ENCODE results near the gene RPS6KA2. TPM values are rescaled to one million over a fixed set of nuclear protein-coding genes. Genes with fewer than 3 reads are reported as not detected.

Gene RPS6KA2
- total RNA-seq, 1 experiment from 2014 or later: 4.6 TPM

GRCh38 chr6:166656230-166657151, 29.4 kb upstream of the RPS6KA2 start:
- DNase-seq (ENCODE audit: low spot score): no peak

DNA sequence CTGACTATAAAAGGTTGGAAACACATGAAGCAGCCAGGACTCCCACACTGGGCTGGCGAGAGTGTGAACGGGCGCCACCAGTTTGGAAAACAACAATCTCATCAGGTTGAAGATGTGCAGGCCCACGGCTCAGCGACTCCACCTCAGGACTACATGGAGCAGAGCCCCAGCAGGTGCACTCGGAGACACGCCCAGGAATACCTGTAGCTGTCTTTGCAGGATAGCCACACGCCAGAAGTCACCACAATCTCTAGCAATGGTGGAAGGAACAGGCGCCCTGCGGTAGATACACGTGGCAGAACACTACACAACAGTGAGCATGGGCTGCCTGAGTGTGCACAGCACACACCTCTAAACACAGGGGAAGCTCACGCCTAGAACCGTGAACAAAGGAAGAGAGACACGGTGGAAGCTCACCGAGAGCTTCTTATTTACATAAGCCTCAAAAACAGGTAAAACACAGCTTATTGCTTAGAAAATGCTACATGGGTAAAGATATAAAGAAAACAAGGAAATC, 28.7 kb upstream of the RPS6KA2 start:
- DNase-seq (ENCODE audit: low spot score): no peak

GRCh38 chr6:166655251-166655650, 28.2 kb upstream of the RPS6KA2 start:
- DNase-seq (ENCODE audit: low spot score): no peak

DNA sequence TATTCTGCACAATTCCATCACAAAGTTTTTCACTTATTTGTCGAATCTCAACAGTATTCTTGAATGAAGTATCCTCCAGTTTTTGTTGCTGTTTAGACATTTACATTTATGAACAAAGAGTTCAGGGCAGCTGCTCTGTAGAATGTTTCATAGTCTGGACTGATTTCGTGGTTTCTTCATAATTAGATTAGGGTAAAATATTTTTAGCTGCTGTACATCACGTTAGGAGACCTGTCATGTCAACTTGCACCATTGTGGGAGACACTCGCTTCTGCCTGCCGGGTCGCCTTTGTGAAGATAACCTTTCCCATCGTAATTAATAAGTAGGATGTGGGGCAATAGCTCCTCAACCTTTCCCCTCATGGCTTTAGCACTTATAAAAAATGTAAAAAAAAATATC, 27.5 kb upstream of the RPS6KA2 start:
- DNase-seq (ENCODE audit: low spot score): no peak

DNA sequence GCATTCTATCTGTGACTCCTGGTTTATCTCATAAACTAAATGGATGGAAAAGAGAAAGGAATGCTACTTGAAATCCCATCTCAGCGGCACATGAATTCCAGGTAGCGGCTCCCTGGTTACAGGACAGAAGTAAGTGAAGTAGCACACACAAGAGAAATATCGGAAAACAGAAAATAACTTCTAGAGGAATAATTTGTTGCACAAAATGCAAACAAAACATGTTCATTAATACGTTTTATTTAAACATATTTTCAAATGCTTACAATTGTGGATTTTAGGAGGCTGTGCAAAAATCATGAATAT, 26.5 kb upstream of the RPS6KA2 start:
- DNase-seq (ENCODE audit: low spot score): no peak

- DNase-seq (ENCODE audit: low spot score): no peak
Observed at GRCh38 chr6:166650824-166651807, 24.1 kb upstream of the RPS6KA2 start.

DNA sequence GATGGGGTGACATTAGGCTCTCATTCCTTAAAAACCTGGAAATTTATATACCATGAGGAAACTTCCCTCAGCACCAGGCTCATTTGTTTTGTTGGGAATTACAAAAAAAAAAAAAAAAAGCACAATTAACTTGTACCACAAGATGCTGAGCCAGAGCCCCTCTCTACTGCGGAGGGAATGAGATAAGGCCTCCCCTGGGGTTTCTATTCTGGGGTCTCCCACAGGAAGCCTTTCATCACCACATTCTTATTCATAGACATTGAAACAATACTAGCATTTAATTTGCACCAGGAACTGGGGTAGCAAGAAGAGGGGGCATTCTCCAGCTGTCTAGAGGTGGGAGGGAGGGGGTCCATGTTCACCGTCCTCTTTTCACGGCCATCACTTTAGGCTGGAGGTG, 23.0 kb upstream of the RPS6KA2 start:
- DNase-seq (ENCODE audit: low spot score): no peak

DNA sequence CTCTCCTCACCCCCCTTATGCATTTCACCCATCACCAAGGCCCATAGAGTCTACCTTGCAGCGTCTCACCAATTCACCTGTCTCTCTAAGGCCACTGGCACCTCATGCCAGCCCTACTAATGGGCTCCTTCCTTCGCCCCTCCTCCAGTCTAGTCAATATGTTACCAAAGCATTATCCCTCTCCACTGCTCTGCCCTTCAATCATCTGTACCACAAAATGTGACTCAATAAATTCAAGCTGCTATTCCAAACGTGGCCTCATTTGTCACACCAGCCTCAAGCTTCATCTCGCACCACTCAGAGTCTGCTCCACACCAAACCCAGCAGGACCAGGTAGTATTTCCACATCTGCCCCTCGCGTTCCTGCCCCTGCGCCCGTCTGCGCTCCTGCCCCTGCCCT, 21.8 kb upstream of the RPS6KA2 start:
- DNase-seq (ENCODE audit: low spot score): no peak

DNA sequence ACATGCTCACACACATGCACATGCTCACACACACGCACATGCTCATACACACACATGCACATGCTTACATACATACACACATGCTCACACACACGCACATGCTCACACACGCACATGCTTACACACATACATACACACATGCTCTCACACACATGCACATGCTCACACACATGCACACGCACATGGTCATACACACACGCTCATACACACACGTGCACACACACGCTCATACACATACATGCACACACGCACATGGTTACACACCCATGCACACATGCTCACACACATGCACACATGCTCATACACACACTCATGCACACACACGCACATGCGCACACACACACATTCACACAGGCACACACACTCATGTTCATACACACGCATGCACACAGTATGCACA, 20.8 kb upstream of the RPS6KA2 start:
- DNase-seq (ENCODE audit: low spot score): no peak

DNA sequence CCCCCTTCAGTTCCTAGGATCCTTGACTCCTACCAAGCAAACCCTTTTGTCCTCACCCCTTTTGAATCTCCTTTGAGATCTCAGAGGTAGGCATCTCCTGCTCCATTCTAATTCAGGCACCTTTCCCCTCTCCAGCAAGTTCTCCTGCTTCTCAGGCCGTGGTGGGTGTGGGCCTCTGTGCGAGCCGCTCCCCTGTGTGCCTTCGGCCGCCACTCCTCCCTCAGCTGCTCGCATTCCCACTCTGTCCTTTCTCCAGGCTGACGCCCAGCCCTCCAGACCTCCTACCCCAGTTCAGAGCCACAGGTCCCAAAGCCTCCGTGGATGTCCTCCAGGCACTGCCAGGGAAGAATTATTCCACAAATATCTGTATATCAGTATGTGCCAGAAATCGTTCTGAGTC, 19.7 kb upstream of the RPS6KA2 start:
- no peak for DNase-seq (ENCODE audit: low spot score)

- no peak for DNase-seq (ENCODE audit: low spot score)
Observed at GRCh38 chr6:166645896-166646295, 18.8 kb upstream of the RPS6KA2 start.

DNA sequence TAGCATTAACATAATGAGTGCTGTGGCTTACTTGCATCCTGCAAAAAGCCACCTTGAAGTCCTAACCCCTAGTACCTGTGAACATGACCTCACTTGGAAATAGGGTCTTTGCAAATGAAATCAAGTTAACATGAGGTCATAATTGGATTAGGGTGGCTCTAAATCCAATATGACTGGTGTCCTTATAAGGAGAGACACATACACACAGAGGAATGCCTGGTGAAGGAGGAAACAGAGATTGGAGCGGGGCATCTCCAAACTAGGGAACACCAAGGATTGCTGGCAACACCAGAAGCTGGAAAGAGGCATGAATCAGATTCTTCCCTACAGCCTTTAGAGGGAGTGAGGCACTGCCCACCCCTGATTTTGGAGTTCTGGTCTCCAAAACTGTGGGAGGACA, 17.6 kb upstream of the RPS6KA2 start:
- no peak for DNase-seq (ENCODE audit: low spot score)

GRCh38 chr6:166643891-166644590, 17.0 kb upstream of the RPS6KA2 start:
- DNase-seq (ENCODE audit: low spot score): no peak

DNA sequence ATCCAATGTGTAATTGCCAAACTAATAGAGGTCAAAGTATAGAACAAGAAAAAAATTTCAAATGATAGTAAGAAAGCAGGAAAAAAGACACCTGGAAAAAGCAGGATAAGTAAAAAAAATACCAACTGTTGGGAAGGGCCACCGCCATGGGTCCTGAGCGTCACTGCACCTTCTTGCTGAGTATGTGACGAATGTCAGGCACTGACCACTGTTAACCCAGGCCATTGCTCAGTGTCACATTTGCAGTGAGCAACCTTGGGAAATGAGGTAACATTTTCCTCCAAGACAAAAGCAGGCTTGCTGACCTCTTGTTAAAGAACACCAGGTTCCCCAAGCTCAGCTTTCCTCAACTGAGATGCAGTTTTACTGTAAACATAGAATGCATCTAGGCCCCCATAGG, 15.6 kb upstream of the RPS6KA2 start:
- DNase-seq (ENCODE audit: low spot score): no peak

- DNase-seq (ENCODE audit: low spot score): no peak
Observed at GRCh38 chr6:166640342-166641043, 13.4 kb upstream of the RPS6KA2 start.

DNA sequence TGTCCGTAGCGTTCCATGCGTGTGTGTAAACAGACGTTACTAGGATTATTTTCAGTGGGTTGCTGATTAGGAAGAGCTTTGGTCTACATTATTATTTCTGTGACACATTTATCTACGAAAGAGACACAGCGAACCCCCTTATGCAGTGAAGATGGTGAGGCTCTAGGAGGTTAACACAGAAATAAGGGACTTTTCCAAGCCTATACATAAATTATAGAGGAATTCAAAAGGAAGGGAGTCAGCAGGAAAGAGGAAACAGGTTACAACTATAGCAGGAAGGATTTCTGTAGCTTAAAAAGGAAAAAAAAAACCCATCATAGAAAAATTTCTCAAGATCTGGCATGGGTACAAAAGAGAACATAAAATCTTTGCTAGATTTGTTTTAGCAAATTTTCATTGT, 12.9 kb upstream of the RPS6KA2 start:
- no peak for DNase-seq (ENCODE audit: low spot score)

- no peak for DNase-seq (ENCODE audit: low spot score)
Observed at GRCh38 chr6:166638573-166638964, 11.5 kb upstream of the RPS6KA2 start.

GRCh38 chr6:166637812-166638572, 10.9 kb upstream of the RPS6KA2 start:
- DNase-seq (ENCODE audit: low spot score): no peak

GRCh38 chr6:166636934-166637333, 9.9 kb upstream of the RPS6KA2 start:
- no peak for DNase-seq (ENCODE audit: low spot score)

DNA sequence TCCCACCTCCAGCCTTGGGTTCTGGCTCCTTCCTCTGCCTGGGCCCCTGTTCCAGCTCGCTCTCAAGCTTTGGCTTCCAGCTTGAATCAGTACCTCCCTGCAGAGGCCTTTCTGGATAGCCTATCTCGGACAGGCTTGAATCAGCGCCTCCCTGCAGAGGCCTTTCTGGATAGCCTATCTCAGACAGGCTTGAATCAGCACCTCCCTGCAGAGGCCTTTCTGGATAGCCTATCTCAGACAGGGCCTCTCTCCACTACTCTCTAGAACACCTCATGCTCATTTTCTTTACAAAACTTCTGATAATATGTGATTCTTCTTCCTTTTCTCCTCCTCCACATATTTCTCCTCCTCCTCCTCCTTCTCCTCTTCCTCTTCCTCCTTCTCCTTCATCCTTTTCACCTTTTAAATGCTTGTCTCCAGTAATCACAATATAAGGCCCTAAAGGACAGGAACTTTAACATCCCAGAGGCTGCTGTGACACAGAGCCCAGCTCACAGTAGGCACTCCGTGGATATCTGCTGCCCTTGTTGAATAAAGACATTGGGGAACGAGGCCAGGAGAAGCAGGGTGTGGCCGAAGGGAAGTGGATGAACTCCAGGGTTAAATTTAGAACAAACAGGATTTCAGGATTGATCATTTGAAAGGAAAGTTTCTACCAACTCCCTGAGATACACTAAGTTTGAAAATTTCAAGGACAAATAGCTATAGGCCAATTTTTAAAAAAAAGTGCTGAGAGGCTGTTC, 9.3 kb upstream of the RPS6KA2 start:
- DNase-seq (ENCODE audit: low spot score): no peak

Measured in H4 (cell line).